HEK293 (cell line): ENCODE measurements around the gene UNC13A.

Experiments
- KLF16 ChIP-seq: fragments of 450-650 bp; formaldehyde crosslinking; IDR thresholded peaks from 2 replicates; pipeline ENCODE4 v1.5.1; 2017; ENCODE audit warnings: missing biosample characterization, missing genetic modification characterization
- ZNF658 ChIP-seq: fragments of 450-650 bp; formaldehyde crosslinking; IDR thresholded peaks from 2 replicates; pipeline ENCODE4; 2016; ENCODE audit warnings: missing biosample characterization, missing genetic modification characterization
- TF ChIP-seq, protein P1 (sequence below): fragments of 450-650 bp; formaldehyde crosslinking; IDR thresholded peaks from 2 replicates; pipeline ENCODE4 v1.5.1; 2016; ENCODE audit warnings: missing biosample characterization, missing genetic modification characterization

DNA sequence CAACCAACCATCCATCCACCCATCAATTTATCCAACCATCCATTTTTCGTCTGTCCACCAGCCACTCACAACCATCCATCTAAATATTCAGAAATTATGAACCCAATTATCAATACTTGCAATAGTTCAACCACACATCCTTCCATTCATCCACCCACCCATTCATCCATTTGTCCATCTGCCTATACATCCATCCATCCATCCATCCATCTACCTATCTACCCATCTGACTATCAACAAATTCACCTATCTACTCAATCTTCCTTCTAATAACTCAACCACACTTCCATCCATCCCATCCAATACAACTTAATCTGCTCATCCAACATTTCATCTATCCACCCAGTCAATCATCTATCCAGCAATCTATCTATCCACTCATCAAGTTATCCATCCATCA, 46.3 kb downstream of the UNC13A start:
- TF ChIP-seq ZNF658: no peak
- TF ChIP-seq, protein P1, sequence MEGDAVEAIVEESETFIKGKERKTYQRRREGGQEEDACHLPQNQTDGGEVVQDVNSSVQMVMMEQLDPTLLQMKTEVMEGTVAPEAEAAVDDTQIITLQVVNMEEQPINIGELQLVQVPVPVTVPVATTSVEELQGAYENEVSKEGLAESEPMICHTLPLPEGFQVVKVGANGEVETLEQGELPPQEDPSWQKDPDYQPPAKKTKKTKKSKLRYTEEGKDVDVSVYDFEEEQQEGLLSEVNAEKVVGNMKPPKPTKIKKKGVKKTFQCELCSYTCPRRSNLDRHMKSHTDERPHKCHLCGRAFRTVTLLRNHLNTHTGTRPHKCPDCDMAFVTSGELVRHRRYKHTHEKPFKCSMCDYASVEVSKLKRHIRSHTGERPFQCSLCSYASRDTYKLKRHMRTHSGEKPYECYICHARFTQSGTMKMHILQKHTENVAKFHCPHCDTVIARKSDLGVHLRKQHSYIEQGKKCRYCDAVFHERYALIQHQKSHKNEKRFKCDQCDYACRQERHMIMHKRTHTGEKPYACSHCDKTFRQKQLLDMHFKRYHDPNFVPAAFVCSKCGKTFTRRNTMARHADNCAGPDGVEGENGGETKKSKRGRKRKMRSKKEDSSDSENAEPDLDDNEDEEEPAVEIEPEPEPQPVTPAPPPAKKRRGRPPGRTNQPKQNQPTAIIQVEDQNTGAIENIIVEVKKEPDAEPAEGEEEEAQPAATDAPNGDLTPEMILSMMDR (tag by site-specific recombination): no peak
- TF ChIP-seq KLF16: no peak
